GM12875 (cell line): Measurements from ENCODE around the gene LARGE1.

Experiments
- H3K4me3 ChIP-seq: one replicate; pipeline ENCODE4 v1.5.1; 2011; ENCODE audit warnings: low read depth, low read length, control low read depth
- CTCF ChIP-seq: IDR thresholded peaks from 2 replicates; pipeline ENCODE4 v1.5.1; 2011; ENCODE audit warnings: low read depth, mild to moderate bottlenecking, control low read depth, inconsistent platforms, low read length, moderate library complexity, borderline replicate concordance; ENCODE audit not compliant: insufficient read depth

Gene LARGE1

GRCh38 chr22:33812360-33812977 is 107.8 kb downstream of the LARGE1 start:
- H3K4me3 ChIP-seq, result no peak overlapping the region
- no peak for TF ChIP-seq CTCF

GRCh38 chr22:33811686-33812085 is 108.6 kb downstream of the LARGE1 start:
- H3K4me3 ChIP-seq, result no peak overlapping the region
- no peak for TF ChIP-seq CTCF

- TF ChIP-seq CTCF, result no peak
- H3K4me3 ChIP-seq, result no peak overlapping the region
Observed at GRCh38 chr22:33811208-33811607, 109.1 kb downstream of the LARGE1 start.

GRCh38 chr22:33807470-33807869 is 112.8 kb downstream of the LARGE1 start:
- no peak overlapping the region for H3K4me3 ChIP-seq
- TF ChIP-seq CTCF, result no peak

- TF ChIP-seq CTCF, result no peak
- no peak overlapping the region for H3K4me3 ChIP-seq
Observed at GRCh38 chr22:33806191-33806590, 114.1 kb downstream of the LARGE1 start.

GRCh38 chr22:33803371-33804282 is 116.6 kb downstream of the LARGE1 start:
- no peak for TF ChIP-seq CTCF

GRCh38 chr22:33798401-33798800 is 121.9 kb downstream of the LARGE1 start:
- H3K4me3 ChIP-seq, result no peak overlapping the region
- no peak for TF ChIP-seq CTCF

More at GRCh38 chr22:33803371-33804282, 116.6 kb downstream of the LARGE1 start:
- H3K4me3 ChIP-seq, result no peak overlapping the region
